Dendritic cell treated with granulocyte-macrophage colony-stimulating factor and Interleukin-4, amounts not matched to agents 40 ng/mL and 50 ng/mL, for 4 days (primary cell): ENCODE data around the gene INPP5D.

Source experiments
- H3K27ac Mint-ChIP-seq: one replicate; pipeline ENCODE4 v1.8.0; 2022; ENCODE audit warnings: mild to moderate bottlenecking, mixed read lengths
- H3K27me3 Mint-ChIP-seq: one replicate; pipeline ENCODE4 v1.8.0; 2022; ENCODE audit warnings: mild to moderate bottlenecking, mixed read lengths
- H3K36me3 Mint-ChIP-seq: one replicate; pipeline ENCODE4 v1.8.0; 2022; ENCODE audit warnings: low read depth, mixed read lengths
- H3K4me1 Mint-ChIP-seq: one replicate; pipeline ENCODE4 v1.8.0; 2022; ENCODE audit warnings: low read depth, mixed read lengths
- H3K4me3 Mint-ChIP-seq: one replicate; pipeline ENCODE4 v1.8.0; 2022; ENCODE audit warnings: mild to moderate bottlenecking, moderate library complexity, mixed read lengths
- H3K9me3 Mint-ChIP-seq: one replicate; pipeline ENCODE4 v1.8.0; 2022; ENCODE audit warnings: mixed read lengths
- intact Hi-C: fragments of 100-400 bp; cut with micrococcal nuclease; formaldehyde crosslinking; loops from one replicate; pipeline ENCODE4 v1.15.0; 2022

Gene INPP5D

GRCh38 chr2:233108611-233109490 is 48.7 kb downstream of the INPP5D start:
- intact Hi-C loops, result no loop called here
- H3K27me3 Mint-ChIP-seq, result no peaks in the 10 kb centered on the region
- peak overlapping the region; percentile 11 for H3K27ac Mint-ChIP-seq
- H3K4me3 Mint-ChIP-seq, result no peak overlapping the region
- peaks cover 62% of the 10 kb centered on the region for H3K36me3 Mint-ChIP-seq
- peaks cover 11% of the 10 kb centered on the region for H3K9me3 Mint-ChIP-seq
- peaks cover 68% of the 10 kb centered on the region for H3K4me1 Mint-ChIP-seq

- intact Hi-C loops, result no loop called here
- H3K4me3 Mint-ChIP-seq, result no peak overlapping the region
- H3K4me1 Mint-ChIP-seq, result peaks cover 71% of the 10 kb centered on the region
- no peaks in the 10 kb centered on the region for H3K27me3 Mint-ChIP-seq
- H3K9me3 Mint-ChIP-seq, result no peaks in the 10 kb centered on the region
- peaks cover 61% of the 10 kb centered on the region for H3K36me3 Mint-ChIP-seq
- H3K27ac Mint-ChIP-seq, result no peak overlapping the region
Observed at GRCh38 chr2:233111427-233111826, 51.3 kb downstream of the INPP5D start.

GRCh38 chr2:233112329-233112728 is 52.2 kb downstream of the INPP5D start:
- peaks cover 71% of the 10 kb centered on the region for H3K4me1 Mint-ChIP-seq
- no peaks in the 10 kb centered on the region for H3K9me3 Mint-ChIP-seq
- intact Hi-C loops, result no loop called here
- H3K27ac Mint-ChIP-seq, result no peak overlapping the region
- no peaks in the 10 kb centered on the region for H3K27me3 Mint-ChIP-seq
- no peak overlapping the region for H3K4me3 Mint-ChIP-seq
- H3K36me3 Mint-ChIP-seq, result peaks cover 61% of the 10 kb centered on the region

- Mint-ChIP-seq H3K27me3 (no peaks in the 10 kb centered on the region), H3K4me3 (no peak overlapping the region), H3K9me3 (no peaks in the 10 kb centered on the region), H3K4me1 (peaks cover 71% of the 10 kb centered on the region), H3K36me3 (peaks cover 61% of the 10 kb centered on the region), H3K27ac (peak overlapping the region; percentile 66)
- intact Hi-C loops, result no loop called here
Observed at GRCh38 chr2:233112776-233113452, 52.8 kb downstream of the INPP5D start.

- H3K9me3 Mint-ChIP-seq, result no peaks in the 10 kb centered on the region
- peak overlapping the region; percentile 66 for H3K27ac Mint-ChIP-seq
- no peak overlapping the region for H3K4me3 Mint-ChIP-seq
- intact Hi-C loops, result no loop called here
- peaks cover 72% of the 10 kb centered on the region for H3K4me1 Mint-ChIP-seq
- peaks cover 61% of the 10 kb centered on the region for H3K36me3 Mint-ChIP-seq
- no peaks in the 10 kb centered on the region for H3K27me3 Mint-ChIP-seq
Observed at GRCh38 chr2:233114421-233114861, 54.3 kb downstream of the INPP5D start.

GRCh38 chr2:233115121-233115520 is 55.0 kb downstream of the INPP5D start:
- no peak overlapping the region for H3K27ac Mint-ChIP-seq
- H3K4me1 Mint-ChIP-seq, result peaks cover 77% of the 10 kb centered on the region
- peaks cover 68% of the 10 kb centered on the region for H3K36me3 Mint-ChIP-seq
- H3K9me3 Mint-ChIP-seq, result no peaks in the 10 kb centered on the region
- intact Hi-C loops, result no loop called here
- H3K4me3 Mint-ChIP-seq, result no peak overlapping the region
- no peaks in the 10 kb centered on the region for H3K27me3 Mint-ChIP-seq

- intact Hi-C loops, result no loop called here
- Mint-ChIP-seq H3K27me3 (no peaks in the 10 kb centered on the region), H3K4me3 (no peak overlapping the region), H3K27ac (peak overlapping the region; percentile 41), H3K36me3 (peaks cover 73% of the 10 kb centered on the region), H3K9me3 (no peaks in the 10 kb centered on the region), H3K4me1 (peaks cover 77% of the 10 kb centered on the region)
Observed at GRCh38 chr2:233115741-233116140, 55.6 kb downstream of the INPP5D start.

GRCh38 chr2:233116946-233117345 is 56.8 kb downstream of the INPP5D start:
- H3K4me3 Mint-ChIP-seq, result peak overlapping the region; percentile 32
- peak overlapping the region; percentile 84 for H3K27ac Mint-ChIP-seq
- no peaks in the 10 kb centered on the region for H3K9me3 Mint-ChIP-seq
- peaks cover 77% of the 10 kb centered on the region for H3K4me1 Mint-ChIP-seq
- peaks cover 80% of the 10 kb centered on the region for H3K36me3 Mint-ChIP-seq
- intact Hi-C loops, result no loop called here
- H3K27me3 Mint-ChIP-seq, result no peaks in the 10 kb centered on the region

- Mint-ChIP-seq H3K4me1 (peaks cover 76% of the 10 kb centered on the region), H3K9me3 (no peaks in the 10 kb centered on the region), H3K36me3 (peaks cover 84% of the 10 kb centered on the region), H3K4me3 (no peak overlapping the region), H3K27me3 (no peaks in the 10 kb centered on the region), H3K27ac (peak overlapping the region; percentile 84)
- intact Hi-C loops, result no loop called here
Observed at GRCh38 chr2:233117351-233117750, 57.2 kb downstream of the INPP5D start.

GRCh38 chr2:233117811-233118647 is 57.9 kb downstream of the INPP5D start:
- peaks cover 87% of the 10 kb centered on the region for H3K36me3 Mint-ChIP-seq
- no peaks in the 10 kb centered on the region for H3K9me3 Mint-ChIP-seq
- intact Hi-C loops, result no loop called here
- peaks cover 70% of the 10 kb centered on the region for H3K4me1 Mint-ChIP-seq
- no peak overlapping the region for H3K4me3 Mint-ChIP-seq
- peak overlapping the region; percentile 84 for H3K27ac Mint-ChIP-seq
- no peaks in the 10 kb centered on the region for H3K27me3 Mint-ChIP-seq

GRCh38 chr2:233118648-233119000 is 58.5 kb downstream of the INPP5D start:
- intact Hi-C loops, result no loop called here
- Mint-ChIP-seq H3K4me1 (peaks cover 64% of the 10 kb centered on the region), H3K36me3 (peaks cover 87% of the 10 kb centered on the region), H3K27me3 (no peaks in the 10 kb centered on the region), H3K4me3 (no peak overlapping the region), H3K27ac (peak overlapping the region; percentile 84), H3K9me3 (no peaks in the 10 kb centered on the region)

- Mint-ChIP-seq H3K4me3 (no peak overlapping the region), H3K27me3 (no peaks in the 10 kb centered on the region), H3K4me1 (peaks cover 59% of the 10 kb centered on the region), H3K9me3 (no peaks in the 10 kb centered on the region), H3K27ac (peak overlapping the region; percentile 84), H3K36me3 (peaks cover 87% of the 10 kb centered on the region)
- intact Hi-C loops, result no loop called here
Observed at GRCh38 chr2:233119123-233119522, 59.0 kb downstream of the INPP5D start.

- H3K4me1 Mint-ChIP-seq, result peaks cover 55% of the 10 kb centered on the region
- no peaks in the 10 kb centered on the region for H3K27me3 Mint-ChIP-seq
Observed at GRCh38 chr2:233119806-233120205, 59.7 kb downstream of the INPP5D start.

GRCh38 chr2:233120459-233120858 is 60.3 kb downstream of the INPP5D start:
- intact Hi-C loops, result no loop called here
- H3K36me3 Mint-ChIP-seq, result peaks cover 87% of the 10 kb centered on the region
- no peak overlapping the region for H3K4me3 Mint-ChIP-seq
- H3K9me3 Mint-ChIP-seq, result no peaks in the 10 kb centered on the region
- no peak overlapping the region for H3K27ac Mint-ChIP-seq
- H3K4me1 Mint-ChIP-seq, result peaks cover 53% of the 10 kb centered on the region
- no peaks in the 10 kb centered on the region for H3K27me3 Mint-ChIP-seq

More at GRCh38 chr2:233119806-233120205, 59.7 kb downstream of the INPP5D start:
- Mint-ChIP-seq H3K36me3 (peaks cover 87% of the 10 kb centered on the region), H3K9me3 (no peaks in the 10 kb centered on the region), H3K4me3 (no peak overlapping the region), H3K27ac (peak overlapping the region; percentile 84)
- intact Hi-C loops, result no loop called here
